Mucosa of descending colon (tissue), 3 donors: Measurements from ENCODE around the gene OMP. TPM values are rescaled to one million over a fixed set of nuclear protein-coding genes. Genes with fewer than 3 reads are reported as not detected.
A peak's percentile ranks its signal among the peaks of the same experiment; 100 is the strongest.

Experiments used
- ATAC-seq: fragments of 200-7000 bp; cut with Tn5 transposase; one replicate; pipeline ENCODE4 v1.9.1; 2020; ENCODE audit warnings: mild to moderate bottlenecking, moderate library complexity
- DNase-seq, 3 donors: peaks; one replicate each; pipeline ENCODE4 v3.0.0-alpha.2; 2020
- H3K36me3 ChIP-seq: fragments of 200-600 bp; one replicate; pipeline ENCODE4 v1.8.0; 2021; ENCODE audit warnings: low read depth, mild to moderate bottlenecking
- H3K4me1 ChIP-seq: fragments of 200-600 bp; one replicate; pipeline ENCODE4 v1.8.0; 2021; ENCODE audit warnings: low read depth, mild to moderate bottlenecking
- H3K4me3 ChIP-seq: fragments of 200-600 bp; one replicate; pipeline ENCODE4 v1.8.0; 2021; ENCODE audit warnings: mild to moderate bottlenecking
- H3K9me3 ChIP-seq: fragments of 200-600 bp; one replicate; pipeline ENCODE4 v1.8.0; 2021; ENCODE audit warnings: mild to moderate bottlenecking
- CTCF ChIP-seq: fragments of 200-600 bp; IDR thresholded peaks from one replicate; pipeline ENCODE4 v1.8.0; 2022; ENCODE audit warnings: antibody characterized with exemption, mild to moderate bottlenecking
- intact Hi-C, 2 donors: fragments of 100-400 bp; cut with DNase I in 1 of 2; cut with micrococcal nuclease in 1 of 2; formaldehyde crosslinking; loops; one replicate each; pipeline versions ENCODE4 v1.11.0 to v1.11.1; 2022; cut with DNase I, micrococcal nuclease
- total RNA-seq, 3 donors: library from RNA; stranded (reverse); fragmentation: NEBNext Ultra II Directional in 2 of 3; extraction: Animal tissue kit (Norgen Biotek cat#: 25700) in 2 of 3; gene quantifications; one replicate each; pipeline versions ENCODE4 v1.2.1 to v1.2.4, GENCODE V29; 2021 to 2023
- donor health status: DM: no; HTN: no; CAD: no; lungs with moderate emphysema.
- donor health status: DM: no; HTN: no; CAD: no.
- donor health status: DM: no; HTN: yes; CAD: no.

OMP gene
- total RNA-seq, 3 donors from 2014 or later = 10.3 to 21.1 (median 11.3) TPM

- intact Hi-C loops = no loop called here
- DNase-seq (peak in 1 of 3 donors; percentile 52), ATAC-seq (no peak)
- Histone ChIP-seq H3K36me3 (peaks cover 9% of the 10 kb centered on the region), H3K9me3 (no peaks in the 10 kb centered on the region), H3K4me3 (no peak overlapping the region), H3K4me1 (peaks cover 5% of the 10 kb centered on the region)
- no peak for TF ChIP-seq CTCF
These were observed 12.6 kb downstream of the OMP start for GRCh38 chr11:77115181-77115611.

GRCh38 chr11:77115956-77116355, 13.3 kb downstream of the OMP start:
- no peak for TF ChIP-seq CTCF
- Histone ChIP-seq H3K9me3 (no peaks in the 10 kb centered on the region), H3K36me3 (peaks cover 14% of the 10 kb centered on the region), H3K4me1 (no peaks in the 10 kb centered on the region), H3K4me3 (no peak overlapping the region)
- ATAC-seq (no peak), DNase-seq (peak in 1 of 3 donors; percentile 45)
- intact Hi-C loops = no loop called here

GRCh38 chr11:77117492-77117891, 14.9 kb downstream of the OMP start:
- peak in 1 of 3 donors; percentile 15 for DNase-seq
- Histone ChIP-seq H3K4me3 (no peak overlapping the region), H3K36me3 (peaks cover 16% of the 10 kb centered on the region), H3K9me3 (no peaks in the 10 kb centered on the region), H3K4me1 (no peaks in the 10 kb centered on the region)
- intact Hi-C loops = no loop called here
- no peak for TF ChIP-seq CTCF
- no peak for ATAC-seq

- TF ChIP-seq CTCF = no peak
- Histone ChIP-seq H3K4me1 (no peaks in the 10 kb centered on the region), H3K4me3 (no peak overlapping the region), H3K36me3 (peaks cover 20% of the 10 kb centered on the region), H3K9me3 (no peaks in the 10 kb centered on the region)
- DNase-seq = no peak
- no peak for ATAC-seq
- intact Hi-C loops = no loop called here
These were observed 15.4 kb downstream of the OMP start for GRCh38 chr11:77118086-77118485.

- no peak for DNase-seq
- TF ChIP-seq CTCF = no peak
- Histone ChIP-seq H3K4me1 (no peaks in the 10 kb centered on the region), H3K4me3 (no peak overlapping the region), H3K36me3 (peaks cover 20% of the 10 kb centered on the region), H3K9me3 (no peaks in the 10 kb centered on the region)
- intact Hi-C loops = no loop called here
- no peak for ATAC-seq
These were observed 16.3 kb downstream of the OMP start for GRCh38 chr11:77118971-77119370.

- TF ChIP-seq CTCF = no peak
- Histone ChIP-seq H3K9me3 (no peaks in the 10 kb centered on the region), H3K4me1 (no peaks in the 10 kb centered on the region), H3K36me3 (peaks cover 20% of the 10 kb centered on the region), H3K4me3 (no peak overlapping the region)
- no peak for DNase-seq
- no peak for ATAC-seq
- intact Hi-C loops = no loop called here
These were observed 16.9 kb downstream of the OMP start for GRCh38 chr11:77119531-77119936.
